ENCODE data around the gene RBM20. TPM values are rescaled to one million over a fixed set of nuclear protein-coding genes. Genes with fewer than 3 reads are reported as not detected.

The RBM20 gene
- total RNA-seq, 1 experiment from 2014 or later: 0.17 TPM

DNA sequence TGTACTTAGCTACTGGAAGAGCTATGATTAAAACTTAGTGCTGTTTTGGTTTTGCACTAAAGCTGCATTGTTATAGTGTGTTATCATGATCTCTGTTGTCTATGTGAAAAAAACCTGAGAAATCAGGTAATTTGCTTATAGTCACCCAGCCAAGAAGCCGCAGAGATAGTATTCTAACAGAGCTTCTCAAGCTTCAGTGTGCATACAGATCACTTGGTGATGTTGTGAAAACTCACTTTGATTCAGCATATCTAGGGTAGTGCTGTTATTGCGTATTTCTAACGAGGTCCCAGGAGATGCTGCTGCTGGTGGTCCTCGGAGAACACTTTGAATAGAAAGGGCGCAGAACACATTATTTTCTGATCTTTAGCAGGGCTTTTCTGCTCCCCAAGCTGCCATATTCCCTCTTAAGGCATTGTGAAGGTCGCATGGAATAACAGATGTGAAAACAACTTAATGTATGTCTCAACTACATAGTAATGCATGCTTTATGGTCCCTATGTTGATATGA, 159.2 kb downstream of the RBM20 start:
- Histone ChIP-seq H3K4me2 (ENCODE audit: insufficient read depth, insufficient read length, low read length) (no peak overlapping the region), H2BK15ac (ENCODE audit: low read depth, low read length) (no peak overlapping the region), H2BK20ac (ENCODE audit: low read depth, low read length, poor library complexity, severe bottlenecking) (no peak overlapping the region), H2AFZ (ENCODE audit: low read length) (no peak overlapping the region), H3K79me2 (ENCODE audit: insufficient read depth, low read length) (no peaks in the 10 kb centered on the region), H3K14ac (ENCODE audit: insufficient read depth, low read length) (no peak overlapping the region), H3K4me1 (ENCODE audit: insufficient read depth, low read length) (no peaks in the 10 kb centered on the region), H2AK5ac (ENCODE audit: insufficient read length, low read length) (no peak overlapping the region), H3T11ph (ENCODE audit: low read length) (no peak overlapping the region), H3K27me3 (ENCODE audit: insufficient read depth, low read length) (no peaks in the 10 kb centered on the region), H4K5ac (ENCODE audit: insufficient read length, low read depth, low read length) (no peak overlapping the region), H3K4ac (ENCODE audit: low read depth, low read length) (no peak overlapping the region), H2BK120ac (ENCODE audit: low read depth, low read length, poor library complexity, severe bottlenecking) (no peak overlapping the region), H2BK5ac (ENCODE audit: insufficient read length, low read length) (no peak overlapping the region), H3K9ac (ENCODE audit: extremely low read depth, insufficient read length, low read length) (no peak overlapping the region), H4K8ac (replicated peaks; ENCODE audit: insufficient read length, low read depth, low read length) (no peak overlapping the region), H3K23me2 (ENCODE audit: insufficient read length, low read depth, low read length, poor library complexity, severe bottlenecking) (no peaks in the 10 kb centered on the region), H4K91ac (ENCODE audit: insufficient read length, low read depth, low read length) (no peak overlapping the region), H4K20me1 (ENCODE audit: control insufficient read depth, insufficient read depth, insufficient read length) (no peaks in the 10 kb centered on the region), H3K56ac (ENCODE audit: insufficient read length, low read depth, low read length) (no peak overlapping the region), H3K23ac (ENCODE audit: insufficient read length, low read depth, low read length) (no peak overlapping the region), H2BK12ac (ENCODE audit: insufficient read length, low read depth, low read length) (no peak overlapping the region), H3K9me3 (ENCODE audit: control insufficient read depth, low read depth, low read length) (no peaks in the 10 kb centered on the region), H3K79me1 (ENCODE audit: insufficient read depth, low read depth, low read length, poor library complexity, severe bottlenecking) (no peaks in the 10 kb centered on the region), H3K18ac (ENCODE audit: insufficient read length, low read depth, low read length) (no peak overlapping the region), H3K27ac (ENCODE audit: insufficient read length, low read depth, low read length) (no peak overlapping the region)
- Mint-ChIP-seq H3K36me3 (ENCODE audit: insufficient read depth in 1 of 3, low read depth in 3 of 3) (no peaks in the 10 kb centered on the region), H3K27ac (no peak overlapping the region), H3K4me1 (peaks cover 5 to 6% of the 10 kb centered on the region in 2 experiments), H3K9me3 (no peaks in the 10 kb centered on the region), H3K4me3 (no peak overlapping the region), H3K27me3 (ENCODE audit: low read depth) (no peaks in the 10 kb centered on the region; the same call in none of the 2 replicates)
- no peak for DNase-seq
- TF ChIP-seq, protein P1, sequence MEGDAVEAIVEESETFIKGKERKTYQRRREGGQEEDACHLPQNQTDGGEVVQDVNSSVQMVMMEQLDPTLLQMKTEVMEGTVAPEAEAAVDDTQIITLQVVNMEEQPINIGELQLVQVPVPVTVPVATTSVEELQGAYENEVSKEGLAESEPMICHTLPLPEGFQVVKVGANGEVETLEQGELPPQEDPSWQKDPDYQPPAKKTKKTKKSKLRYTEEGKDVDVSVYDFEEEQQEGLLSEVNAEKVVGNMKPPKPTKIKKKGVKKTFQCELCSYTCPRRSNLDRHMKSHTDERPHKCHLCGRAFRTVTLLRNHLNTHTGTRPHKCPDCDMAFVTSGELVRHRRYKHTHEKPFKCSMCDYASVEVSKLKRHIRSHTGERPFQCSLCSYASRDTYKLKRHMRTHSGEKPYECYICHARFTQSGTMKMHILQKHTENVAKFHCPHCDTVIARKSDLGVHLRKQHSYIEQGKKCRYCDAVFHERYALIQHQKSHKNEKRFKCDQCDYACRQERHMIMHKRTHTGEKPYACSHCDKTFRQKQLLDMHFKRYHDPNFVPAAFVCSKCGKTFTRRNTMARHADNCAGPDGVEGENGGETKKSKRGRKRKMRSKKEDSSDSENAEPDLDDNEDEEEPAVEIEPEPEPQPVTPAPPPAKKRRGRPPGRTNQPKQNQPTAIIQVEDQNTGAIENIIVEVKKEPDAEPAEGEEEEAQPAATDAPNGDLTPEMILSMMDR (conservative IDR thresholded peaks at IDR 0.05): no peak
- WGBS (ENCODE audit: extremely low coverage, insufficient read length, low lambda C conversion rate): no CpG with 5 or more reads among the region's 6 CpGs
